Inferior parietal cortex (tissue), 1 donor: Measurements from ENCODE around the gene MYEF2.
A peak's percentile ranks its signal among the peaks of the same experiment; 100 is the strongest.

Experiments
- DNase-seq: peaks from one replicate; pipeline ENCODE4 v3.0.0-alpha.2; 2016; ENCODE audit errors: extremely low spot score

MYEF2 gene, protein sequence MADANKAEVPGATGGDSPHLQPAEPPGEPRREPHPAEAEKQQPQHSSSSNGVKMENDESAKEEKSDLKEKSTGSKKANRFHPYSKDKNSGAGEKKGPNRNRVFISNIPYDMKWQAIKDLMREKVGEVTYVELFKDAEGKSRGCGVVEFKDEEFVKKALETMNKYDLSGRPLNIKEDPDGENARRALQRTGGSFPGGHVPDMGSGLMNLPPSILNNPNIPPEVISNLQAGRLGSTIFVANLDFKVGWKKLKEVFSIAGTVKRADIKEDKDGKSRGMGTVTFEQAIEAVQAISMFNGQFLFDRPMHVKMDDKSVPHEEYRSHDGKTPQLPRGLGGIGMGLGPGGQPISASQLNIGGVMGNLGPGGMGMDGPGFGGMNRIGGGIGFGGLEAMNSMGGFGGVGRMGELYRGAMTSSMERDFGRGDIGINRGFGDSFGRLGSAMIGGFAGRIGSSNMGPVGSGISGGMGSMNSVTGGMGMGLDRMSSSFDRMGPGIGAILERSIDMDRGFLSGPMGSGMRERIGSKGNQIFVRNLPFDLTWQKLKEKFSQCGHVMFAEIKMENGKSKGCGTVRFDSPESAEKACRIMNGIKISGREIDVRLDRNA

GRCh38 chr15:48177766-48178647 is at the start of gene MYEF2:
TSS of gene MYEF2 (minus strand) at chr15:48178295. CDS start at chr15:48178237, 58 bp downstream.
- peak; percentile 42 for DNase-seq

DNA sequence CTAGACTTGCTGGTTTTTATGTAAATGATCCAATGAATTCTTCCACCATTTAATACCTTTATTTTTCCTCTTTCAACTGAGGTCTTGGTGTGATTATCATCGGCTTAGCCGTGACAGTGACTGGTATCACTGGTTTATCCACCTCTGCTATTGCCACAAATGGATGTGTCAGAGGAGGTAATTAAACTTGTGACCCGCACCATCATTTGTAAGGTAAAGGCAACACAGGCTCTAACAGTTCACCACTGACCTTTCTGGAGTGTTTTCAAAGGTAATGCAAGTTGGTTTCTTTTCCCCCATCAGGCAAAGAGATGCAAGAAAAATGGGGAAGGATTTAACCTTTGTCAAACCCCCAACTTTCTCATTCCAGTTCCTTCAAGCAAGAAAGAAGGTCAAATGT is 47.7 kb upstream of the MYEF2 start:
- DNase-seq = no peak

DNA sequence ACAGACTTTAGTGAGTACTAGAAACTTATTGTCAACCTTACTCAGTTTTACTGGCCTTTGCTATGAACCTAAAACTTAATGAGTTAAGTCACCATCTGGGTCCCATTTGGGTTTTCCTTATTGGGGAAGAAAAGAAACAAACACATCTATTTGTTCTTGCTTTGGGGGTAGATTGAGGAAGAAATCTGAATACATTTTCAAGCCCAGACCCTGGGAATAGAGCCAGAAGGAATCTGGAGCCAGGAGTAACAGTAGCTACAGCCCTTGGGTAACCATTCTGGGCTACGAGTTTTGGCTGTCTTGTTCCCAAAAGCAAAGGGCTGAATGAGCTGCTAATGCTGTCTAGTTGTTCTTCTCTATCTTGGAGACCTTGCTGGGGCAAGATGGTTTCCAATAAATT is 44.5 kb upstream of the MYEF2 start:
- no peak for DNase-seq

GRCh38 chr15:48221885-48222284 is 43.8 kb upstream of the MYEF2 start:
- no peak for DNase-seq

DNA sequence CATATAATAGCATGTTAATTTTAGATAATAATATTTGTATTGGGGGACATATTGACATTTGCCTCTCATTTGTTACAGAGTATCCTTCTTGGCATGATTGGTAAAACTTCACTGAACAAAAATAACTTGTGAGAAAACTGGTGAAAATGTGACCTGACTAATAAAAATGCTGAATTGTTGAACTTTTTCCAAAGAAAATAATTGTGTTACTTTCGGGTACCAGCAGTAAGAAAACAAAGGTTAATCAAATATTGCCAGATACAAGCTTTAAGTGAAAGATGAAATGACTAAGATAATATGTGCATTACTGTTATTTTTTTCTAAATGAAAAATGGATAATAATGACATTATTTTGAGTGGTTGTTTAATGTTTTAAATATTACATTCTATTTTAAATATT is 43.2 kb upstream of the MYEF2 start:
- DNase-seq = no peak

DNA sequence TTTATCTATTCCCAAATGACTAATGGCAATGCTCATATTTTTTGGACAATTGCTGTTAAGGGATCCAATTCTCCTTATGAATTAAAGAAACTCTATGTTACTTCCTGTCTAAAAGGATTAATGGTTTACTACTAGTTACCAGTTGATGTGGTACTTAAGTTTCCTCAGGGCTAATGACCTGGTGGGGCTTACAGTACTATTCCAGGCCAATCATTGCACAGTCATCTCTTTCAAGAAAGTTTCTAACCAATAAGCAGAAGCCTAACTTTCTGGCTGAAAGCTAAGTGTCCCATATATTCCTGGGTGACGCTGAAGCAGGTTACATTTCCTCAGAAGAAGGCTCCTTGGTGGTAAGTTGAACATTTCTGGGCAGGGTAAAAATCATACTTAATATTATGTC is 27.9 kb upstream of the MYEF2 start, which contains the start of gene SLC12A1:
SLC12A1 (plus strand) TSS at position 322 of the 400 bp plus-strand sequence. CDS start 1,418 bp downstream, outside the sequence.
- no peak for DNase-seq

DNA sequence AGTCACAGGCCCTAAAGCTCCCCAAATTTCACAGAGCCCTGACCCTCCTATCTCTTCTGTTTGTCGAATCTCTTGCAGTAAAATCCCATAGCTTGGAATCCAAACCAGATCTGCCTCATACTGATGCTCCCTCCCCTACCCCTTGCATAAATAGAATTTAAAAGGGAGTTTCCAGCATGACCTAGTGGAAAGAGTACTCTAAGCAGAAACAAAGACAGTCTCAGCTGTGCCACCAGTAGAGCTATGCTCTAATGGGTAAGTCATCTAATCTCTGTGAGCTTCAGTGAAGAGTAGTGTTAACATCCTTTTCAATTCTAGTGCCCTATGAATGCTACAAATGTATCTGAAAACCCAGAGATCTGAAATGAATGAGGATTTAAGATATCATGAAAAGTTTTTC is 24.0 kb upstream of the MYEF2 start:
- DNase-seq = no peak

- DNase-seq = peak; percentile 61
Measured at GRCh38 chr15:48191574-48192225, 13.6 kb upstream of the MYEF2 start, which contains the start of gene CTXN2. TSS of gene CTXN2 (plus strand) at chr15:48191665. CDS start at chr15:48201301, 9,636 bp downstream.

- DNase-seq = peak; percentile 81
Measured at GRCh38 chr15:48190932-48191573, 13.0 kb upstream of the MYEF2 start.

DNA sequence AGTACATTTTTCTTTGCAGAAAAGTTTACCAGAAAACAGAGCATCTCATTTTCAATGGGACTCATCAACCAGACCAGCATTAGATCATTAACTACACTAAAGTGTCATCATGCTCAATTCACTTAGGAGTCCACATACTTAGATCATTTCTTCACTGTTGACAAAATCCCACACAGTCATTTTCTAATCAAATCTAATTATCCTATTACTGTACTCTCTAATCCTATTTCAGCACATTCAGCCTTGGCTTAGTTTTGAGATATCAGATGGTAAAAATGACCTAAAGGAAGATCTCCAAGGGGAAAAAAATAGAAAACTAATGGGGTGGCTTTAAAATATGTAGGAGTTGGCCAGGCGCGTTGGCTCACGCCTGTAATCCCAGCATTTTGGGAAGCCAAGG is 8.2 kb upstream of the MYEF2 start:
- DNase-seq = no peak

GRCh38 chr15:48185529-48185928 is 7.4 kb upstream of the MYEF2 start:
- no peak for DNase-seq

GRCh38 chr15:48182749-48183148 is 4.7 kb upstream of the MYEF2 start:
- DNase-seq = no peak

- peak; percentile 55 for DNase-seq
Measured at GRCh38 chr15:48178648-48178931, 495 bp upstream of the MYEF2 start.

- peak; percentile 55 for DNase-seq
Measured at GRCh38 chr15:48177383-48177765, 721 bp downstream of the MYEF2 start.

GRCh38 chr15:48176957-48177356 is 1.1 kb downstream of the MYEF2 start:
- no peak for DNase-seq

DNA sequence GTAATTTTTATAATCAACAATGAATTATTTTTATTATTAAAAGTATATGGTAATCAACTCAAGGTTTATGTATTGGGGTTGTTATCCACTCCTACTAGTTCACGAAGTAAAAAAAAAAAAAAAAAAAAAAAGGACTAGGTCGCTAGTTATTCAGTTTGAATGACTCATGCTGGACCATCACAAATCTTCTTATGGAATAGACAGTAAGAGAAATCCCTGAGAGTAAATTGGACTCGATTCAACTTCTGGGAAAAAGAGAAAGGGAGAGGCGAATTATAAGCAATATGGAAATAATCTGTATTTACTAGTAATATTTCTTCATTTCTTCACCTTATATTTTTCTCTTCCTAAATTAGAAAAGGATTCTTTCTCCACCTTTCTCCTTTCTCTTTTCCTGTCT is 2.0 kb downstream of the MYEF2 start:
- no peak for DNase-seq

DNA sequence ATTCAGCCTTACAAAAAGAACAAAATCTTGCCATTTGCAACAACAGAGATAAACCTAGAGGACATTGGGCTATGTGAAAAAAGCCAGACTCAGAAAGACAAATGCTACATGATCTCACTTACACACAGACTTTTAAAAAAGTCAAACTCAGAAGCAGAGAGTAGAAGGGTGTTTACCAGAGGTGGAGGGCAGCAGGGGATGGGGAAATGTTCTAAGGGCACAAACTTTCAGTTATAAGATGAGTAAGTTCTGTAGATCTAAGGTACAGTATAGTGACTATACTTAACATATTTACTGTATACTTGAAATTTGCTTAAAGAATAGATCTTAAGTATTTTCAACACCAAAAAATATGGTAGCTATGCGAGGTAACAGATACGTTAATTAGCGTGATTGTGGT is 3.0 kb downstream of the MYEF2 start:
- DNase-seq = no peak

- no peak for DNase-seq
Measured at GRCh38 chr15:48170981-48171380, 7.1 kb downstream of the MYEF2 start.

- no peak for DNase-seq
Measured at GRCh38 chr15:48168616-48169015, 9.5 kb downstream of the MYEF2 start.

- no peak for DNase-seq
Measured at GRCh38 chr15:48153526-48153925, 24.6 kb downstream of the MYEF2 start.

- DNase-seq = no peak
Measured at GRCh38 chr15:48149858-48150257, 28.2 kb downstream of the MYEF2 start.
